ENCODE results near the gene H2AZ2. TPM values are rescaled to one million over a fixed set of nuclear protein-coding genes. Genes with fewer than 3 reads are reported as not detected.
"Not testable (repeated sequence)": the region's sequence is repeated elsewhere in the genome, so short reads cannot be mapped to it uniquely, and the experiment has no call there.

Gene H2AZ2
- total and polyA plus RNA-seq, 2 donors (not counting 1 experiment from before 2014, with no cell fraction given), result 55.3 to 129 TPM

DNA sequence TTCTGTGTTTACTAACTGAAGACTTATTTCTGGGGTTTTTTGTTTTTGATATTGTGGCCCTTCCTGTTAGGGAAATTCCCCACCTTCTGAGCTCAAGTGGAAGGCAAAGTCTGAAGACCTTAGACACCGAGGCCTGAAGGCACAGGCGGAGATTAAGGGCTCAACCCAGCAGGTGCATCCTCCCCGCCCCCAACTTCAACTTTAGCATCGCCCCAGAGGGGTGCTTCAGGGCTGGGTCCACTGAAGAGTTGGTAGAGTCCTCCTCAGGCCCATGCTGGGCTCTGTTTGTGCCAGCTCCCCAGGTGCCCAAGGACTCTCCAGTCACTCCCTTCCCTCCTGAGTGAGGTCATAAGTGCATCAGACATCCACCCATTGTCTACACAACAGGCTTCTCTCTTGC lies 60.8 kb downstream of the H2AZ2 start:
- 22% methylated on average over 4 of the region's 4 CpGs for WGBS (ENCODE audit: insufficient coverage)
- H3K9me3 ChIP-seq (ENCODE audit: control extremely low read depth in 1 of 3, control insufficient read depth in 2 of 3, insufficient read depth in 1 of 3, low read length in 2 of 3), result peaks cover 0 to 23% (median 5%) of the 10 kb centered on the region in 3 donors
- H3K27ac ChIP-seq (ENCODE audit: low read length in 2 of 2), result peak overlapping the region; percentile 55 to 67
- peaks cover 9 to 16% of the 10 kb centered on the region in 2 donors for H3K4me1 ChIP-seq (ENCODE audit: control insufficient read depth in 2 of 2, insufficient read depth in 2 of 2, low read length in 2 of 2)
- H3K36me3 ChIP-seq (replicated peaks in 1 of 2; ENCODE audit: control extremely low read depth in 1 of 2, control insufficient read depth in 1 of 2, extremely low read depth in 1 of 2, insufficient read depth in 2 of 2, low read length in 1 of 2), result no peaks in the 10 kb centered on the region
- peak overlapping the region; percentile 48 for H3K4me2 ChIP-seq (replicated peaks; ENCODE audit: low read depth, low read length, poor library complexity, severe bottlenecking)
- CTCF ChIA-PET, result interaction anchor here (1.0 to 2.2 kb wide), 2 partner anchors 19 to 61 kb away, joined by 4 to 7 read pairs; partner anchors contain the start of gene H2AZ2
- Mint-ChIP-seq H3K27me3 (no peaks in the 10 kb centered on the region), H3K4me3 (peak overlapping the region; percentile 45), H3K27ac (peak overlapping the region; percentile 77), H3K9me3 (ENCODE audit: insufficient read depth) (peaks cover 5% of the 10 kb centered on the region), H3K4me1 (peaks cover 13% of the 10 kb centered on the region)
- ATAC-seq (ENCODE audit: low read depth) (peak; percentile 91), DNase-seq (peak; percentile 76)
- H3K27me3 ChIP-seq (replicated peaks in 1 of 4; ENCODE audit: control extremely low read depth in 1 of 4, control insufficient read depth in 3 of 4, insufficient read depth in 4 of 4, low read length in 3 of 4), result no peaks in the 10 kb centered on the region
- no peak overlapping the region for H3K4me3 ChIP-seq (ENCODE audit: control extremely low read depth in 1 of 5, extremely low read depth in 1 of 5, insufficient read depth in 1 of 5, low read depth in 2 of 5, low read length in 4 of 5)
- no peaks in the 10 kb centered on the region for H4K20me1 ChIP-seq (ENCODE audit: control insufficient read depth, insufficient read depth, low read length, poor library complexity, severe bottlenecking)
- intact Hi-C loops (cut with micrococcal nuclease), result no loop called here
- POLR2A ChIA-PET, result interaction anchor here (1.4 to 2.4 kb wide), 3 partner anchors 19 to 61 kb away, joined by 7 to 9 read pairs (median 8); partner anchors contain the start of gene H2AZ2
- H3K9ac ChIP-seq (ENCODE audit: low read length), result peak overlapping the region; percentile 16
- no peaks in the 10 kb centered on the region for H3K79me2 ChIP-seq (ENCODE audit: control insufficient read depth, insufficient read depth, low read length)
- TF ChIP-seq, protein P1, sequence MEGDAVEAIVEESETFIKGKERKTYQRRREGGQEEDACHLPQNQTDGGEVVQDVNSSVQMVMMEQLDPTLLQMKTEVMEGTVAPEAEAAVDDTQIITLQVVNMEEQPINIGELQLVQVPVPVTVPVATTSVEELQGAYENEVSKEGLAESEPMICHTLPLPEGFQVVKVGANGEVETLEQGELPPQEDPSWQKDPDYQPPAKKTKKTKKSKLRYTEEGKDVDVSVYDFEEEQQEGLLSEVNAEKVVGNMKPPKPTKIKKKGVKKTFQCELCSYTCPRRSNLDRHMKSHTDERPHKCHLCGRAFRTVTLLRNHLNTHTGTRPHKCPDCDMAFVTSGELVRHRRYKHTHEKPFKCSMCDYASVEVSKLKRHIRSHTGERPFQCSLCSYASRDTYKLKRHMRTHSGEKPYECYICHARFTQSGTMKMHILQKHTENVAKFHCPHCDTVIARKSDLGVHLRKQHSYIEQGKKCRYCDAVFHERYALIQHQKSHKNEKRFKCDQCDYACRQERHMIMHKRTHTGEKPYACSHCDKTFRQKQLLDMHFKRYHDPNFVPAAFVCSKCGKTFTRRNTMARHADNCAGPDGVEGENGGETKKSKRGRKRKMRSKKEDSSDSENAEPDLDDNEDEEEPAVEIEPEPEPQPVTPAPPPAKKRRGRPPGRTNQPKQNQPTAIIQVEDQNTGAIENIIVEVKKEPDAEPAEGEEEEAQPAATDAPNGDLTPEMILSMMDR (IDR thresholded peaks at IDR 0.05), result no peak
- no peak for TF ChIP-seq EZH2 (IDR thresholded peaks at IDR 0.05; ENCODE audit: borderline replicate concordance, insufficient read depth, low read depth, low read length, poor library complexity, severe bottlenecking)
- peak overlapping the region; percentile 68 for H2AFZ ChIP-seq (ENCODE audit: insufficient read depth, low read depth, low read length, poor library complexity, severe bottlenecking)

DNA sequence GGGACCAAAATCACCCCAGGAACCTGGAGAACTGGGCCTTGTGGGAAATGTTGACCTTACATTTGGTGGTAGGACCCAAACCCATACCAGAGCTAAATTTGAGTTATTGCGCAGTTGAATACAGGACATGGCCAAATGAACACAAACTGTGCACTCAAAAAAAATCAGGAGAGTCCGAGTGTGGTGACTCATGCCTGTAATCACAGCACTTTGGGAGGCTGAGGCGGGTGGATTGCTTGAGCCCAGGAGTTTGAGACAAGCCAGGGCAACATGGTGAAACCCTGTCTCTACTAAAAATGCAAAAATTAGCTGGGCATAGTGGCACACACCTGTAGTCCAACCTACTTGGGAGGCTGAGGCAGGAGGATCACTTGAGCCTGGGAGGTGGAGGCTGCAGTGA lies 62.7 kb downstream of the H2AZ2 start:
- H3K27ac ChIP-seq (ENCODE audit: low read length in 2 of 2); H3K9ac ChIP-seq (ENCODE audit: low read length); intact Hi-C loops (cut with micrococcal nuclease); H3K4me3 ChIP-seq (ENCODE audit: control extremely low read depth in 1 of 5, extremely low read depth in 1 of 5, insufficient read depth in 1 of 5, low read depth in 2 of 5, low read length in 4 of 5); H3K4me3 Mint-ChIP-seq; H3K27ac Mint-ChIP-seq; H4K20me1 ChIP-seq (ENCODE audit: control insufficient read depth, insufficient read depth, low read length, poor library complexity, severe bottlenecking); H3K79me2 ChIP-seq (ENCODE audit: control insufficient read depth, insufficient read depth, low read length); POLR2A ChIA-PET; H3K27me3 ChIP-seq (replicated peaks in 1 of 4; ENCODE audit: control extremely low read depth in 1 of 4, control insufficient read depth in 3 of 4, insufficient read depth in 4 of 4, low read length in 3 of 4); H3K4me2 ChIP-seq (replicated peaks; ENCODE audit: low read depth, low read length, poor library complexity, severe bottlenecking); H3K9me3 Mint-ChIP-seq (ENCODE audit: insufficient read depth); H3K27me3 Mint-ChIP-seq; H3K36me3 ChIP-seq (replicated peaks in 1 of 2; ENCODE audit: control extremely low read depth in 1 of 2, control insufficient read depth in 1 of 2, extremely low read depth in 1 of 2, insufficient read depth in 2 of 2, low read length in 1 of 2); DNase-seq; CTCF ChIA-PET; ATAC-seq (ENCODE audit: low read depth); H2AFZ ChIP-seq (ENCODE audit: insufficient read depth, low read depth, low read length, poor library complexity, severe bottlenecking): not testable (repeated sequence)
- H3K9me3 ChIP-seq (ENCODE audit: control extremely low read depth in 1 of 3, control insufficient read depth in 2 of 3, insufficient read depth in 1 of 3, low read length in 2 of 3), result peaks cover 0 to 23% (median 5%) of the 10 kb centered on the region in 3 donors
- H3K4me1 ChIP-seq (ENCODE audit: control insufficient read depth in 2 of 2, insufficient read depth in 2 of 2, low read length in 2 of 2), result peaks cover 9 to 16% of the 10 kb centered on the region in 2 donors
- 98% methylated on average over 3 of the region's 3 CpGs for WGBS (ENCODE audit: insufficient coverage)
- peaks cover 13% of the 10 kb centered on the region for H3K4me1 Mint-ChIP-seq

Data from B cell (primary cell).